GM18505 (cell line): Measurements from ENCODE around the gene PIAS4.

Experiments used
- ATAC-seq: cut with Tn5 transposase; IDR thresholded peaks from one replicate; pipeline ENCODE4 v1.9.1; 2021; ENCODE audit not compliant: unreplicated experiment
- POLR2A ChIP-seq: IDR thresholded peaks from 4 replicates; pipeline ENCODE4 v1.6.1; 2011; ENCODE audit warnings: borderline replicate concordance; ENCODE audit not compliant: insufficient read depth, insufficient read length; ENCODE audit errors: extremely low read depth

PIAS4 gene

DNA sequence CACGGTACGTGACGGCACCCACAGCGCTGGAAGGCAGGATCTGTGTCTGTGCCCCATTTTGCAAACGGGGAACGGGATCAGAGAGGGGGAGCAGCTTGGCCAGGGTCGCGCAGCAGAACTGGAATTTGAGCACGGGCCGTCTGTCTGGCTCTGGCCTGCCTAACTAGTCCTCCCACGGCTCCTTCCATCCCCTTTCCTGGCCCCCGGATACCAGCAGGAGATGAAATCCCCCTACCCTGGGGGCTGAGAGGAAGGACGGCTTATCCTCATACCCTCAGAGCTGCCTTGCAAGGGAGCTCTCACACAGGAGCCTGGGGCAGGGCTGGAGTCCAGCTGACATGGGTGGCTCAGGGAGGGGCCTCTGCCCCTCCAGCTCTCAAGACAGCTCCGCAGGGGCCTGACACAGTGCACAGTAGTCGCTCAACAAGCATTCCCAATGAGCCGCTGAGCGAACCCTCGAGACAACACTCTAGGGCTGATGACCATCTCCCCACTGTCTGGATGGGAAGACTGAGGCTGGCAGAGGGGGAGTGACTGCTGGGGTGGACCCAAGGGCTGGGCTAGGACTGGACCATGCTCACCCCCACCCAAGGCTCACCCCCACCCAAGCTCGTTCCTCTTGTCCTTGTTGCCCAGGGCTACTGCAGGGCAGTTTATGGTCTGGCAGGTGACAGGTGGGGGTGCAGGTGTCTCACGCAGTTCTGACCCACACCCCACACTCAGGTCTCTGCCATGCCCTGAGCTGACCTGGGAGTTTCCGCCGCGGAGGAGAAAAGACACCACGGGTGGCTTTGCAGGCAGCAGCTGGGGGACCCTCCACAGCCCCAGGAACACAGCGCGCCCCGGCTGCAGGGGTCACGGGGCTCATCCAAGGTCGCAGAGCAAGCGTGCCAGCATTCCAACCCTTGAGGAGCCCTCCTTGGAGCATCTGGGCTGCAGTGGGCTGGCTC, 55.2 kb downstream of the PIAS4 start:
- no peak for TF ChIP-seq POLR2A
- no peak for ATAC-seq

DNA sequence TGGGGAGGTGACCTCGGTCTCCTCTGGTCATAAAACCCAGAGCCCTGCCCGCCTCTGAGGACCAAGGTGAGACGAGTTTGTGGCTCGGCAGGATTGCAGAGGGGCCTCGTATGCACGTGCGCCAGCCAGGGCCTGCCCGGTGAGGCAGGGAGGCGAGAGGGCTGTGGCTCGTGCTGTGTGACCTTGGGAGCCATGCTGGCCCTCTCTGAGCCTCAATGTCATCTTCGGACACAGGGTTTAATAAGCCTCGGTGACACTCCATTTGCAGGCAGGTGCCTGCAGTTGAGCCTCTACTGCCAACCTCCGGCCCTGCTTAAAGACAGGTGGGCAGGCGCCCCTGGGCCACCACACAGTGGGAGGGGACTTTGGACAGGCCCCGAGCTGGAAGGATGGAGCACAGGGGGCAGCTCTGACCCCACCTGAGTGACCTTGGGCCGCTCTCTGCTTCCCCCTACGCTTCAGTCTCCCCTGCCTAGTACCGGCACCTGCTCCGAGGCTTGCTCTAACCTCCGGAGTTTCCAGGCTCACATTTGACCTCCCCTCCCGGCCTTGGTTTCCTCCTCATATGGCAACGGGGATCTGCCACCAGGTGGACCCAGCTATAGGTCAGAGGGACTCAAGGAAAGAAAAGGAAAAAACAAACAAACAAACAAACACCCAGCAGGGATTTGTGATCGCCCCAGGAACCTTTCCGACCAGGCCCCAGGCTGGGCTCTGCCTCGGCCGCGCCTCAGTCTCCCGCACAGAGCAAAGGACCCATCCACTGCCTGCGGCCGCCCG, 56.0 kb downstream of the PIAS4 start:
- TF ChIP-seq POLR2A, result no peak
- ATAC-seq, result no peak

DNA sequence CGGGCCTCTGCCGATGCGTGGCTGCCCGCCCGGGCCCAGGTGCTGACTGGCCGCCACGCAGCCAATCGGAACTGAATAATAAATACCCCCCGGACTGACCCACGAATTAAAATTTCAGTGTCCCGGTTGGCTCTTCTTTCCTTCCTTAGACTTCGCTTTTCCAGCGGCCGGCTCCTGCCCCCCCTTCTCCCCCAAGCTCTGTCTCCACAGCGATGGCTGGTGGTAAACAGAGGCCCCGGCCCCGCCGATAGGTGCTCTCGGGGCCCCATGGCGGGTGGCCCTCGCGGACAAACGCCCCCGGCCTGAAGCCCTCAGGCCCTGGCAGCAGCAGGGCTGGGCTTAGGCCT, 56.6 kb downstream of the PIAS4 start:
- no peak for ATAC-seq
- TF ChIP-seq POLR2A, result no peak

DNA sequence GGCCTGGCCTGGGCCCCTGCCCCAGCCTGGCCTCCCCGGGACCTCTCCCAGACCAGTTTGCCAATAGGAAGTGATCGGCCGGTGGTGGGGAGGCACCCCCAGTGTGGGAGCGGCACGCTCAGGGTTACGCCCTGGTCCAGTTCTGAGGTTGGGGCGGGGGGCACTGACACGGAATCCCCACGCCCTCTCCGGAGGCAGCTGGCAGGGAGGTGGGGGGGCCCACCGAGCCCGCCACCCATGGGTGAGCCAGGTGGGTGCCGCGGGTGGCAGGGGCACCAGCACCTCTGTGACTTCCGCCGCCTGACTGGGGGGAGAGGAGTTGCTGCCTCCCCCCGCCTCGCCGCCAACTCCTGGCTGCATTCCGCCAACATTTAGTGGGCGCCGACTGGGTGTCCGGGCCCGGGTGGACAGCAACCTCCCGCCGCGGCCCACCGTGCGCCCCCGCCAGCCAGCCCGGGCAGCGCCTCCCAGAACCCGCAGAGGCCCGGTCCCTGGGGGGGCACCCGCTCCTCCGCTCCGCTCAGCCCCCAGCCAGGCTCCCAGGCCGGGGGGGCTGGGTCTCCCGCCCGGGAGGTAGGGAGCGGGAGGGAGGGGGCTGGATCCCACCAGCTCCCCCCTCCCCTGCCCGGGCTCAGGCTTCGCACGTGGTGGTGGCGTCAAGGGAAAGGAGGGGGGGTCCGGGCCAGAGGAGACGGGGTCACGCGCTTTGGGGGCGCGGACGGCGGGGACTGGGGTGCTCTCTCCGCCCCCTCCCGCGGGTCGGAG, 57.1 kb downstream of the PIAS4 start:
- ATAC-seq, result peak; percentile 3
- no peak for TF ChIP-seq POLR2A

DNA sequence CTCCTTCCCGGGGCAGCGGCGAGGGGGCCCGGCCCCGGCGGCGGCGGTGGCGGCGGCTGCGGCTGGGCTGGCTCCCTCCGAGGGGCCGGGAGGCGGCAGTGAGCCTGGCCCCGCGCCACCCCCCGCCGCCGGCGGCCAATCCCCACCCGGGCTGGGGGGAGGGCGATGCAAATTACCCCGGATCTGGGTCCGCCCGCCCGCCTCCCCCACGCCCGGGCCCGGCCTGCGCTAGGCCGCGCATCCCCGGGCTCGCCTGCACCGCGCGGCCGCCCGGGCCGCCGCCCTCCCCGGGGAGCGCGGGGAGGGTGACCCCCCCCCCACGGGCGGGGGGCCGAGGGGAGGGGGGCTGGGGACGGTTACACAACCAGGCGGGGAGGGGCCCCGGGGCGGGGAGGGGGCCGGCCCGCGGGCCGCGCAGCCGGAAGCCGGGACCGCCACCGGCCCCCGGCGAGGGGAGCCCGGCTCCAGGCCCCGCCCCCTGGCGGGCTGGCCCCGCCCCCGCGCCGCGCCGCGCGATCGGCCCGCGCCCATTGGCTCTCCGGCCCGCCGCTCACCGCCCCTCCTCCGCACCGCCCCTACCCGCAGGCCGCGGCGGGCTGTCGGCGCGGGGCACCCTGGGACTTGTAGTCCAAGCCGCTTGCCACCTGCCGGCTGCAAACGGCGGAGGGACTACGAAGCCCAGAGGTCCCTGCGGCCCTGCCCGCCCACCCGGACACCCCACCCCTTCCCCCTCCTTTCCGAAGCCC, 58.1 kb downstream of the PIAS4 start:
- no peak for TF ChIP-seq POLR2A
- peak; percentile 66 for ATAC-seq

DNA sequence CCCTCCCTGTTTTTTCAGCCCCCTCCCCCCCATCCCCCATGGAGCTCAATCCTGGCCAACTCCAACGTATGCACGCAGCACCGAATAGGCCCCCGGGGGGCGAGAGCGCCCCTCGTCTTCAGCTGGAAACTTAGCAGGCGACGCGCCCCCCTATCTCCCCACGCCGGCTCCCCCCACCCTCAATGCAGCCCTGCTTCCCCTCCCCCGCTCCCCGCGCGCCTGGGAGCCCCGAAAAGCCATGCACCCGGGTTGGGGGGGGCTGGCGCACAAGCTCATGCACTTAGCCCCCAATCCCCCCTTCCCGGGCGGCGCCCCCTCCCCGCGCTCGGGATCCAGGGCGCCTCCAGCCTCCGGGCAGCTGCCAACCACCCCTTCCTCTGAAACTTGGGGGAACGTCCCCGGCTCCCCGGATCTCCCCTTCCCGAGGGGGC, 58.7 kb downstream of the PIAS4 start:
- ATAC-seq, result no peak
- no peak for TF ChIP-seq POLR2A

DNA sequence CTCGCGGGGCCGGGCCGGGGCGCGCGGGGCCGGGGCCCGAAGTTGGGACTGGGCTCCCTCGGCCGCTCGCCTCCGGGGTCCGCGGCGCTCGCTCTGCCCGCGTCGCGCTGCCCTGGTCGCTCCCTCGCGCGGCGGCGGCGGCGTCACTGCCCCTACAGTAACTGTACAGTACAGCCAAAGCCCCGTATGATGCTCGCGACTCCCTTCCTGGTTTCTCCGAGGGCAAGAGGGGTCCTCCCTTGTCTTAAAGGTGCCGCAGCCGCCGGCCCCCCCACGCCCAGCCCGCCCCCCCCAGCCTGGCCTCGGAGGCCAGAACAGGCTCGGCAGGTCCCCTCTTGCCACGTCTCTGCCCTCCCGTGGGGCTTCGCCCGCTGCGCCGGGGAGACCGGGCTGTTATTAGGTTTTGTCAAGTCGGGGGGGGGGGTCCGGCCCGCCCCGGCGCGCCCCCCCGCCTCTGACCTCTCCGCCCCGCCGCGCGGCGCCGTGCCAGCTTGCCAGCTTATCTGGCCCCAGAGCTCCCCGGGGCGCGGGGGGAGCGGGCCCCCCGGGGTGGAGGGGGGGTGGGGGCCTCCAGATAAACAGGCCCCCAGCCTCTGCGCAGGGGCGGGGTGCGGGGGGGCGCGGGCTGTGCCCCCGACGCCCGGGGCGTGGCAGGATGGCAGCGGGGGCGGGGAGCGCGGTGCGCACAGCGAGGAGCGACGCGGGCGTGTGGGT, 59.3 kb downstream of the PIAS4 start, which contains the start of gene ZBTB7A:
Gene ZBTB7A, minus strand, starts transcription at position 218 of the 714 bp plus-strand sequence. CDS start 11,667 bp downstream, outside the sequence.
- TF ChIP-seq POLR2A, result peak; percentile 31
- ATAC-seq, result no peak

DNA sequence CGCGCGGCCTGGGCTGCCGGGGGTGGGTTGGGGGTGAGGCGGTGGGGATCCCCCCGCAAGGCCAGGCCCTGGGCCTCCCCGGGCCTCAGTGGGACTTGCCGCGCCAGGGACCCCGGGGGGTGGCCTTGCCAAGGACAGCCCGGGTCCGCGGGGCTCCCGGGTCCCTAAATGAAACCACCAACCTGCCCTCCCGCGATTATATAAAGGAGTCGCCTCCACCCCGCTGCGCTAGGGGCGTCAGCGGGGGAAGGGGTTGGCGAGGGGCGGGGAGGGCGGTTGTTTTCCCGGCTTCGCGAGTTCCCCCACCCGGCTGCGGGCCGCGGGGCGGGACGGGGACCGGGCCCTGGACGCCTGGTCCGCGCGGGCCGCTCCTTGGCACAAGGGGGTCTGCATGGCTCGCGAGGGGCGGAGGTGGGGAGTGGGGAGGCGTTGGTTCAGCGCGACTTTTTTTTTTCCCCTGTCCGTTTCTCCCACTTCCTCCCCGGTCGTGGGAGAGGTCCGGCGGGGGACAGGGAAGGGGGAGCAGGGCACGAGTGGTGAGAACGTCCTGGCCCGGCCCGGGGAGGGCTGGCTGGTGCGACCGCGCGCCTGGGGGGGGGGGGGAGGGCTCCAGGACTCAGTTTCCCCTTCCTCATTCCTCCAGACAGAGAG, 60.0 kb downstream of the PIAS4 start:
- no peak for ATAC-seq
- no peak for TF ChIP-seq POLR2A

DNA sequence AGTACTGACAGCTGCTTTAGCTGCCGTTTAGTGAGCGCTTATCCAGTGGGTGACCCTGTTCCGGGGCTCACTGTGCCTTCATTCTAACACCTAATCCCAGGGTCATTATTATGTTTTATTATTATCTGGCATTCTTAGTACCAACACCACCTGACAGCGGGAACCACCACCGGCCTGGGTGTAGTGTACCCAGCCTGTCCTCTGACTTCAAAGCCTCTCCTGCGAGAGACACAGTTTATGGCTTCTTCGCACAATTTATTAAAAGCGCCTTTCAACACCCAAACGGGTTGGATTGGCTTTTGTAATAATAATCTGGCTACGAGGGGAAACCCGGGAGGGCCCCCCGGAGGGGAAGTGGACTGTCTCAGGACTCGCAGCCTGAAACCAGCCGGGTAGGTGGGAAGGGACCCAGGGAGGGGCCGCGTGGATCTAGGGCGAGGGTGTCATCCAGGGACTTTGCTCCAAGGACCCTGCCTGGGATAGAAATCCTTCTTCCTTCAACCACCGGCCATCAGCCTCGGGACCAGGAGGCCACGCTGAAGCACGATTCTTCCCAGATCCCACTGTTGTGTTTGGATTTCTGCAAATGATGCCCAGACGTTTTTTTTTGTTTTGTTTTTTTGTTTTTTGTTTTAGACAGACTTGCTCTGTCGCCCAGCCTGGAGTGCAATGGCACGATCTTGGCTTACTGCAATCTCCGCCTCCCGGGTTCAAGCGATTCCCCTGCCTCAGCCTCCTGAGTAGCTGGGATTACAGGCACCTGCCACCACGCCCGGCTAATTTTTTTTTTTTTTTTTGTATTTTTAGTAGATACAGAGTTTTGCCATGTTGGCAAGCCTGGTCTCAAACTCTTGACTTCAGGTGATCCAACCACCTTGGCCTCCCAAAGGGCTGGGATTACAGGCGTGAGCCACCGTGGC, 60.8 kb downstream of the PIAS4 start:
- TF ChIP-seq POLR2A, result no peak
- no peak for ATAC-seq

DNA sequence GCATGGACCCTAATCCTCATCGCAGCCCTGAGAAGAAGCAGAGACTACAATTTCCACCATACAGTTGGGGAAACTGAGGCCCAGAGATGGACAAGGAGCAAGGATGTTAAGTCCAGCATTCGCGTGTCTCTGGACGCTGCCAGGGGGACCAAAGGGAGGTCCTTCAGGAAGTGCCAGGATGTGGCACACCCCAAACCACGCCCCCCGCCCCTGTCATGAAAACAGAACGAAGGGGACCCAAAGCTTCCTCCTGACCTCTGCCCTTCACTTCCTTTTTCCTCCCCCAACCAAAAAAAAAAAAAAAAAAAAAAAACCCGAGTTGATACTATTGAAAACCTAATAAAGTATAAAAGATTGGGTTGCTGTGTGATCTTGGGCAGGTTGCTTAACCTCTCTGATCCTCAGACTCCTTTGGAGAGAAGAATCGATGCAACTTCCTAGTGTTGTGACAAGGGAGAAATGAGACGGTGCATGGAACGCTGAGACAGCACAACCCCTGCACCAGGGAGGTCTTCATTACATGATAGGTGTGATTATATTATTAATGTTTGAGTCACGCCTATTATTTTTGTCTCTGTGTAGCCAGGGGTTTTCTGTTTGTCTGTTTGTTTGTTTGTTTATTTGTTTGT, 61.9 kb downstream of the PIAS4 start:
- TF ChIP-seq POLR2A, result no peak
- no peak for ATAC-seq
